ENCODE data around the gene UBASH3B.

DNA sequence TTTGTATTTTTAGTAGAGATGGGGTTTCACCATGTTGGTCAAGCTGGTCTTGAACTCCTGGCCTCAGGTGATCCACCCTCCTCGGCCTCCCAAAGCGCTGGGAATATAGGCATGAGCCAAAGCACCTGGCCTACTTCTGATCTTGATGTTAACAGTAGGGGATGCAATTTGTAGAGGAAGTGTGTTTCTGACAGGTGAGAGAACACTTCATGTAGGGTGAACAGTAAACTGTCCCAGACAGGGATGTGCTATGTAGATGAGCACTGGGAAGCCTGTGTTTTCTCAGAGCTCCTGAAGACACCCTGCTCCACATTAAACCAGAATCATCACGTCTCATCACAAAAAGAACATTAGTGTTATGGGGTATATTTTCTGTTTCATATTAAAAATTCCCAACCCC, 45.1 kb downstream of the UBASH3B start:
- no peak for TF ChIP-seq RARG (CRISPR knock-in tag; IDR thresholded peaks at IDR 0.05; ENCODE audit: low read depth)
- TF ChIP-seq MEIS1 (CRISPR knock-in tag; IDR thresholded peaks at IDR 0.05; ENCODE audit: borderline replicate concordance) = no peak

Measured in HepG2 (cell line).